H1 (cell line): ENCODE data around the gene PIK3R5. TPM values are rescaled to one million over a fixed set of nuclear protein-coding genes. Genes with fewer than 3 reads are reported as not detected.
"Not testable (repeated sequence)": the region's sequence is repeated elsewhere in the genome, so short reads cannot be mapped to it uniquely, and the experiment has no call there.

Experiments used
- CTCF ChIA-PET: fragments of 300-600 bp; sonication (Branson Sonifier 250); formaldehyde crosslinking; loops from one replicate; lab custom pipeline; 2021; ENCODE audit not compliant: partially characterized antibody; lab: Charles Lee
- POLR2A ChIA-PET: fragments of 300-600 bp; sonication (Branson Sonifier 250); formaldehyde crosslinking; loops from one replicate; lab custom pipeline; 2021; ENCODE audit warnings: inconsistent platforms; ENCODE audit not compliant: partially characterized antibody; lab: Charles Lee
- DNase-seq, 2 experiments: peaks; one replicate each; pipeline versions ENCODE4 v3.0.0 to v3.0.0-alpha.2; 2010 to 2022; ENCODE audit warnings: low spot score in 2 of 2, low read depth in 1 of 2, mixed read lengths in 1 of 2
- FAIRE-seq: peaks from 2 replicates; lab custom pipeline; 2011; peaks lifted over from hg19 to GRCh38; lab: Jason Lieb, UNC
- H2AFZ ChIP-seq: 2 replicates; pipeline ENCODE4 v1.8.1; 2012; ENCODE audit warnings: low read length, inconsistent platforms
- H2AK5ac ChIP-seq: 2 replicates; pipeline ENCODE4 v1.6.1; 2013; ENCODE audit warnings: low read depth, low read length
- H2BK120ac ChIP-seq: replicated peaks from 2 replicates; pipeline ENCODE3; 2013; ENCODE audit warnings: low read depth, low read length, inconsistent platforms
- H2BK12ac ChIP-seq: 2 replicates; pipeline ENCODE4 v1.6.1; 2013; ENCODE audit warnings: low read depth, low read length
- H2BK15ac ChIP-seq: 2 replicates; pipeline ENCODE4 v1.6.1; 2013; ENCODE audit warnings: low read length
- H2BK20ac ChIP-seq: 2 replicates; pipeline ENCODE4 v1.6.1; 2013; ENCODE audit warnings: low read length
- H2BK5ac ChIP-seq: 2 replicates; pipeline ENCODE4 v1.6.1; 2013; ENCODE audit warnings: low read depth, low read length
- H3K14ac ChIP-seq: 2 replicates; pipeline ENCODE4 v1.6.1; 2013; ENCODE audit warnings: inconsistent platforms; ENCODE audit not compliant: insufficient read length
- H3K18ac ChIP-seq: 2 replicates; pipeline ENCODE4 v1.6.1; 2013; ENCODE audit warnings: low read length; ENCODE audit errors: extremely low read depth
- H3K23ac ChIP-seq: 2 replicates; pipeline ENCODE4 v1.6.1; 2013; ENCODE audit warnings: inconsistent platforms; ENCODE audit not compliant: insufficient read length
- H3K23me2 ChIP-seq: 2 replicates; pipeline ENCODE4 v1.6.1; 2013; ENCODE audit warnings: low read depth, low read length
- H3K27ac ChIP-seq: 2 replicates; pipeline ENCODE4 v1.6.1; 2011; ENCODE audit warnings: low read depth, low read length, inconsistent platforms
- H3K27me3 ChIP-seq, 4 experiments: replicated peaks in 1 of 4; 1 replicate in 1 of 4; 2 replicates in 3 of 4; pipeline versions ENCODE4 v1.6.1 to v1.8.1; 2011 to 2013; ENCODE audit warnings: low read length in 3 of 4, mild to moderate bottlenecking in 3 of 4, inconsistent platforms in 2 of 4, mixed read lengths in 2 of 4, moderate library complexity in 1 of 4; ENCODE audit not compliant: control insufficient read depth in 3 of 4, insufficient read depth in 3 of 4; ENCODE audit errors: extremely low read depth in 1 of 4
- H3K36me3 ChIP-seq, 4 experiments: 2 replicates each; pipeline versions ENCODE4 v1.6.1 to v1.8.1; 2011 to 2013; ENCODE audit warnings: mild to moderate bottlenecking in 4 of 4, low read length in 3 of 4, moderate library complexity in 2 of 4, control low read depth in 1 of 4, inconsistent platforms in 1 of 4; ENCODE audit not compliant: insufficient read depth in 4 of 4, control insufficient read depth in 2 of 4
- H3K4ac ChIP-seq: replicated peaks from 2 replicates; pipeline ENCODE3; 2013; ENCODE audit warnings: low read length, low read depth, mixed read lengths, inconsistent platforms; ENCODE audit not compliant: insufficient read length
- H3K4me1 ChIP-seq, 4 experiments: replicated peaks in 1 of 4; 1 replicate in 1 of 4; 2 replicates in 3 of 4; pipeline versions ENCODE4 v1.6.1 to v1.8.1; 2011 to 2013; ENCODE audit warnings: low read length in 3 of 4, inconsistent platforms in 2 of 4, mixed read lengths in 1 of 4; ENCODE audit not compliant: insufficient read depth in 4 of 4, control insufficient read depth in 3 of 4
- H3K4me2 ChIP-seq, 2 experiments: 2 replicates each; pipeline versions ENCODE4 v1.6.1 to v1.8.1; 2011 to 2013; ENCODE audit warnings: low read depth in 2 of 2, low read length in 2 of 2, control low read depth in 1 of 2, inconsistent platforms in 1 of 2, mild to moderate bottlenecking in 1 of 2; ENCODE audit not compliant: insufficient read depth in 1 of 2
- H3K4me3 ChIP-seq, 4 experiments: fragments of 200-600, 300-600 bp in 1 of 4; sonication (generic), shearing (Covaris generic), sonication (Bioruptor Twin) in 1 of 4; 2 replicates each; pipeline versions ENCODE4 v1.5.1 to v1.8.1; 2011 to 2016; ENCODE audit warnings: low read length in 4 of 4, low read depth in 3 of 4, control low read depth in 2 of 4, inconsistent platforms in 2 of 4, mild to moderate bottlenecking in 2 of 4, mixed read lengths in 1 of 4, moderate library complexity in 1 of 4; ENCODE audit not compliant: insufficient read depth in 2 of 4; ENCODE audit errors: extremely low read depth in 1 of 4
- H3K56ac ChIP-seq: replicated peaks from 2 replicates; pipeline ENCODE3; 2013; ENCODE audit warnings: low read depth, mild to moderate bottlenecking, mixed read lengths, low read length, inconsistent platforms; ENCODE audit not compliant: insufficient read length
- H3K79me1 ChIP-seq: 2 replicates; pipeline ENCODE4 v1.6.1; 2013; ENCODE audit warnings: low read depth, low read length, control low read depth
- H3K79me2 ChIP-seq, 2 experiments: 2 replicates each; pipeline versions ENCODE4 v1.6.1 to v1.8.1; 2012 to 2013; ENCODE audit warnings: low read length in 2 of 2, mild to moderate bottlenecking in 2 of 2, inconsistent platforms in 1 of 2; ENCODE audit not compliant: insufficient read depth in 2 of 2, control insufficient read depth in 1 of 2
- H3K9ac ChIP-seq, 4 experiments: replicated peaks in 1 of 4; 1 replicate in 1 of 4; 2 replicates in 3 of 4; pipeline versions ENCODE4 v1.6.1 to v1.8.1; 2011 to 2013; ENCODE audit warnings: low read depth in 3 of 4, low read length in 3 of 4, control low read depth in 2 of 4, mild to moderate bottlenecking in 2 of 4, moderate library complexity in 2 of 4, inconsistent platforms in 1 of 4; ENCODE audit errors: extremely low read depth in 1 of 4
- H3K9me3 ChIP-seq, 2 experiments: 2 replicates each; pipeline versions ENCODE4 v1.6.1 to v1.8.1; 2012 to 2013; ENCODE audit warnings: mild to moderate bottlenecking in 2 of 2, moderate library complexity in 2 of 2, control low read depth in 1 of 2, inconsistent platforms in 1 of 2, low read depth in 1 of 2, low read length in 1 of 2, mixed read lengths in 1 of 2; ENCODE audit not compliant: insufficient read depth in 2 of 2
- H4K20me1 ChIP-seq, 2 experiments: replicated peaks in 1 of 2; 2 replicates each; pipeline versions ENCODE3 to v1.8.1; 2011 to 2013; ENCODE audit warnings: inconsistent platforms in 2 of 2, low read length in 2 of 2, mild to moderate bottlenecking in 1 of 2; ENCODE audit not compliant: insufficient read depth in 2 of 2, control insufficient read depth in 1 of 2
- H4K5ac ChIP-seq: 2 replicates; pipeline ENCODE4 v1.6.1; 2013; ENCODE audit warnings: low read length, low read depth, mixed read lengths, inconsistent platforms; ENCODE audit not compliant: insufficient read length
- H4K8ac ChIP-seq: 2 replicates; pipeline ENCODE4 v1.8.0; 2013; ENCODE audit warnings: mild to moderate bottlenecking, moderate library complexity, low read length, inconsistent platforms; ENCODE audit not compliant: insufficient read depth; ENCODE audit errors: extremely low read depth
- H4K91ac ChIP-seq: replicated peaks from 2 replicates; pipeline ENCODE3; 2013; ENCODE audit warnings: low read length, mixed read lengths, inconsistent platforms; ENCODE audit not compliant: insufficient read length
- WGBS, 2 experiments: shearing (Covaris generic) in 1 of 2; methylation state at CpG; one replicate each; pipeline versions ENCODE4 v1.1.6 to v1.1.7; 2013 to 2015; ENCODE audit warnings: low lambda C conversion rate in 2 of 2, mixed read lengths in 2 of 2, inconsistent platforms in 1 of 2, low coverage in 1 of 2, missing lambda C conversion rate in 1 of 2; ENCODE audit not compliant: insufficient replicate concordance in 2 of 2, insufficient coverage in 1 of 2, insufficient read length in 1 of 2; ENCODE audit errors: extremely low coverage in 1 of 2, missing lambda C conversion rate in 1 of 2; 5-methylcytosine and 5-hydroxymethylcytosine counted together
- polyA plus RNA-seq, 7 experiments: library from polyadenylated mRNA; depleted of rRNA in 3 of 7; stranded (reverse) in 5 of 7; unstranded in 2 of 7; fragments of >200 nt in 5 of 7; fragments of 200-250 nt in 2 of 7; gene quantifications; 1 replicate in 5 of 7; 2 replicates in 1 of 7; 4 replicates in 1 of 7; pipeline versions ENCODE4 v1.2.1 to v1.2.3, GENCODE V29; 2011 to 2013; ENCODE audit warnings: missing spikeins in 2 of 7, mixed read lengths in 2 of 7
- total RNA-seq: library from RNA; stranded (reverse); fragmentation: NEBNext Ultra II Directional; extraction: Animal tissue kit (Norgen Biotek cat#: 25700); gene quantifications from 2 replicates; pipeline ENCODE4 v1.2.1, GENCODE V29; 2021

Gene PIK3R5
- total and polyA plus RNA-seq, 2 of the 8 experiments (the other 6 are each of a cell fraction or from before 2014, with no cell fraction given) = 2.7 to 4.3 TPM

GRCh38 chr17:8984225-8984624 lies 18.7 kb upstream of the PIK3R5 start:
- FAIRE-seq, H3K27me3 ChIP-seq: not testable (repeated sequence)
- CTCF ChIA-PET = interaction anchor here (1.1 to 2.1 kb wide), 3 partner anchors 11 to 38 kb away, joined by 3 to 10 read pairs (median 3); no protein-coding TSS in a partner anchor

More at GRCh38 chr17:8984225-8984624, 18.7 kb upstream of the PIK3R5 start:
- H4K91ac ChIP-seq, H3K36me3 ChIP-seq, H3K4me3 ChIP-seq, H3K56ac ChIP-seq, H4K5ac ChIP-seq, DNase-seq, POLR2A ChIA-PET, H3K79me1 ChIP-seq, H3K4ac ChIP-seq, H2BK5ac ChIP-seq, H4K8ac ChIP-seq, H2AFZ ChIP-seq, H2BK120ac ChIP-seq, H3K4me2 ChIP-seq, H3K4me1 ChIP-seq, H2BK15ac ChIP-seq, H4K20me1 ChIP-seq, H3K79me2 ChIP-seq, H2BK20ac ChIP-seq, H3K23ac ChIP-seq, H3K27ac ChIP-seq, H3K23me2 ChIP-seq, H3K18ac ChIP-seq, H3K9me3 ChIP-seq, H2BK12ac ChIP-seq, H2AK5ac ChIP-seq, H3K14ac ChIP-seq, H3K9ac ChIP-seq: not testable (repeated sequence)
- 84% methylated on average over 5 of the region's 5 CpGs; no CpG with 5 or more reads in 1 of the 2 experiments for WGBS, 2 experiments
